ENCODE results near the gene SLC1A2.

SLC1A2 gene

DNA sequence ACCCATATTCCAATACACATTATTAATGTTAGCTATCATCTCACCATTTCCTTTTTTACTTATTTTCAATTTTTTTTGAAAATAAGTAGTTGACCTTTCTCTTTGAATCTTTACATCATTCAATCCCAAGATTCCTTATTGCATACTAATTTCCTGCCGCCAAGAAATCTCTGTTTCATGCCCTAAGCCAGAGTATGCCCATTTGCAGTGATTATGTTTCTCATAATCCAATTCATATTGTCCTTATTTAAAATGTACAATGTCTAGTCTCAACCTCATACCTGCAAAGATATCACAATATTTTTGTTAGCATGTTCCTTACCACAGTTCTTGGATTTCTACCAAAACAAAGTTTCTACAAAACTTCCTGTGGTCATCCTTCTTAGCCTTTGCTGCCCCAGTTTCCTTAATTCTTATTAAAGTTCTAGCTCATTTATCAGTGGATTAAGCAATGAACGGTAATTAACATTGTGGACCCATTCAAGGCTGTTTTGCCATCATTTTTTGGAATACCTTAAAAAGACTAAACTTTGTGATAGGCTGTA, 205.1 kb downstream of the SLC1A2 start:
- no peak for DNase-seq

DNA sequence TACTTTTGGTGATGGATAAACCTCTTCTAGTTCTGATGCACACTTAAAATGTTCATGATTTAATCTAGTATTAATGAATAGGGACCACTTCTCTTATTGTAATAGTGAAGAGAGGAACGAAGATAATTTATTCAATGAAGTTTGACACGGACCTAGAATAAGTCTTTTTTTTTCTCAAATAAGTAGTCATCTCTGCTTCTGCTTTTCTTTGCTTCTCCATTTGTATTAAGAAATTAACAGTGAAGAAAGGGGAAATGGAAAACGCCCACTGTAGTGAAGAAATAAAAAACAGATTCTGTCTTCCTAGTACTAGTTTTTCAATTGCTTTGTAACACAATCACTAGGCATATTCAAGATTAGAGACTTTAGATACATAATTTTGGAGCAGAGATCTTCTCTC, 207.4 kb downstream of the SLC1A2 start:
- no peak for DNase-seq

DNA sequence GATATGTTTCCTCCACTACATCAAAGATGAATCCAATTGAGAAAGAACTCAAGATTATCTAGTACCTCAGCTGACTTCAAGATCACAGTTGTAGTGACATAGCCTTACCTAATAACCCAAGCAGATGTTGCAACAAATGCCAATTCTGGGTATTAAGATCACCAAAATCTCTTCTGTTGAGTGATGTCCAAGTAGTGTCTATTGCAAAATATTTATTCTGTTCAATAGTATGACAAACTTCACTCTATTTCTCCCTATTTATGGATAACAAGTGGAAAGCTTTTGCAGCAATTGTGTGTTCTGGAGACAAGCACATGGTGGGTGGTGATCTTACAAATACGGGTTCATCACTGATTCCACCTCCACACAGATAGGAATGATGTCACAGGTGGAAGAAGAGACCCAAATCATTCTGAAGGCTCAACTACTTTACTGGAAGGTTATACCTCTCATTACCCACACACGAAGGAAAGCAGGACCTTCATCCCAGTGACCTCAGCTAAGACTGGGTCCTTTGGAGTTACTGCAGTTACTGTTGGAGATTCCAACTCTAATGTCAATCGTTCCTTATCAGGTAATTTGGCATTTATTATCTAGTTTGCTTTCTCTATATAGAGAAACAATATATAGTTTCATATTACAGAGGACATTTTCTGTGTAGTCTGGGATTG, 208.3 kb downstream of the SLC1A2 start:
- no peak for DNase-seq

DNA sequence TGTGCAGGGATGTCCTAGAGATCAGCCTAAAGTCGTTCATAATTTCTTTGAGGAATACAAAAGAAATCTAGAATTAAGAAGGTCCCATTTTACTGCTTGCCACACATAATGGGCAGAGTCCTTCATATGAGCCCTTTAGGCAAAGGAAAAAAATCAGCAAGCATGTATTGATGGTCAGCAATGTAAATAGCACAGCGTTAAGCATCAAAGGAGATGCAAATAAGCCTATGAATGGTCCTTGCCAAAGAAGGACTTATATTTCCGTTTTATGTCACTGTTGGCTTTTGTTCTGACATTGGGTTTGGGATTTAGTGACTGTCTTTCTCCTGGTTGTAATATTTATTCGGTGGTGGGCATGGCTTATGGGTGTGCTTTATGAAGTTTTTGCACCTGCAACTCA, 210.6 kb downstream of the SLC1A2 start:
- no peak for DNase-seq

DNA sequence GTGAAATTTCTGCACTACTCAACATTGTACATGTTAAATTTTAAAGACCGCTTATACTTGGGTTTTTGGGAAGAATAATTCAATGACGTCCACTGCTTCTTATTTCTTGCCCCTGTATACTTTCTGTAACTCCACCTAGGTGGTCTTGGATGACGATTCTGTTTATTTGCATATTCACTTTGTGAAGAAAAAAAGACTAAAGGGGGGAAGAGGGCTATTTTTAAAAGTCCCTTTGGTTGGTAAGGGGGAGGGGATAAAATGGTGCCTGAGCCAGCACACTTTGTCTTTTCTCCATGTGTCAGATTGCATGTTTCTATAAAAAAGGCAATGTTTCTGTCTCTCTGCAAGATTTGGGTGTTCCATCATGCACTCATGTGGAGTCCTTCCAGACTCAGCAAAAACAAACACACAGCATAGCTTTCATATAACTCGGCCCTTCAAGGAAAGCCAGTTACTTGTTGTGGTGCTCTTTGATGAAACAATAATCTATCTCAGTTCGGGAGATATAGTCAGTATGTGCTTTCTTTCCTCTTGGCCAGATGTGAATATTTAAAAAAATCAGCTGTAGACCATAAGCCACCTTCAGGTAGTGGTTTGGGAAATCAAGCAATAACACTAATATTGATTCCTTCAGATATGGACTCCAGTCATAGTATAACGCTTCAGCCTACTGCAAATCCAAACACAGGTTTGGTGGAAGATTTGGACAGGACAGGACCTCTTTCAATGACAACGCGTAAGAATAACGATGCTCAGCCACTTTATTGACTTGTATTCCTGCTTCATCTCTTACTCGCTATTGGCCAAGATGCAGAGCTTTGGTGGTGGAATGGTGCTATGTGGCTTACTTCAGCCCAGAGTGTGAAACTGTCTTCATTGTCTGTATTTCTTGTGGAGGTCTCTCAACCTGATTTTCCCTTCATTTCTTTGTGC, 211.6 kb downstream of the SLC1A2 start:
- DNase-seq = no peak

DNA sequence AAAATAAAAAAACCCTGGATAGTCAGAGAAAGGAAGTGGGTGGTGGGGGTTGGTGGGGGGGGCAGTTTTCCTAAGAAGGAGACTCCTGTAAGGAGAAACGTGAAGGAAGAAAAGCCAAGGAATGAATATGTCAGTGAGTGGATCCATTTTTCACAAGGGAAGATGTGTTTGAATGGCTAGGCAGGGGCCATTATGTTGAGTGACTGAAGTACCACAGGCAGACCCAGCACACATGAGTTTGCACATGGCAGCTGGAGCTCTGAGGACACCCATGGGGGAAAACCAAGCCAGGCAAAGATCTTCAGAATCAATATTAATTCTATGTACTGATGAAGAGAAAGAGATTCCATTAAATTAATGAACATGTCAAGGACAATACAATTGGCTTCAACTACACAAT, 212.7 kb downstream of the SLC1A2 start:
- DNase-seq = no peak

DNA sequence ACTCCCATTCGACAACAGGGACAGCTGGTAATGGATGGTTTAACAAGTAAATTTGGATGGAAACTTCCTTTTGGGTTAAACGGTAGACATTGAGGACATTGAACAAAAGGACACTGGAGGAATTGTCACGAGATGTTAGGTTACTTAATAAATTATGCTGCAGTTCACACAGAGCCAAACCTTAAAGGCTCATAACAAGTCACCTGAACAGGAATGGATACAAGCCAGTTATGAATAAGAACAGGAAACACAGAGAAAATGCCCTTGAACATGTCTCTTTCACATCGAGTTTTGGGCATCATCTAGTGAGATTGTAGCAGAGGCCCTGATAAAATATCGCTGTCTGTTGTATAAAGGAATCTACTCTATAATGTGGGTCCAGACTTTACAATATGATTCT, 214.7 kb downstream of the SLC1A2 start:
- no peak for DNase-seq
